Measurements from ENCODE around the gene TMEM45A.

GRCh38 chr3:100522125-100522524 lies 29.7 kb downstream of the TMEM45A start:
- TF ChIP-seq BHLHE40 (IDR thresholded peaks at IDR 0.05; ENCODE audit: borderline replicate concordance) (no peak), FOXA1 (IDR thresholded peaks at IDR 0.05) (no peak), FOXM1 (IDR thresholded peaks at IDR 0.05; ENCODE audit: borderline replicate concordance) (no peak), SP1 (IDR thresholded peaks at IDR 0.05) (no peak), ELF4 (IDR thresholded peaks at IDR 0.05) (no peak), HDGF (IDR thresholded peaks at IDR 0.05; ENCODE audit: borderline replicate concordance) (no peak)
